HEK293 (cell line): ENCODE measurements around the gene SLC25A14.

ENCODE experiments used
- CTCF ChIA-PET: fragments of 350-600 bp; formaldehyde crosslinking; extraction: SDS; loops from one replicate; lab custom pipeline; 2021; ENCODE audit warnings: antibody characterized with exemption; lab: Yijun Ruan, JAX
- POLR2A ChIA-PET: fragments of 300-600 bp; formaldehyde crosslinking; extraction: SDS; loops from one replicate; lab custom pipeline; 2020; ENCODE audit warnings: antibody characterized with exemption, inconsistent platforms; lab: Yijun Ruan, JAX
- H3K27ac ChIP-seq: fragments of 200-500 bp; sonication (Bioruptor generic); 2 replicates; pipeline ENCODE4 v1.5.1; 2014; ENCODE audit warnings: low read depth, low read length, control low read depth, inconsistent platforms; ENCODE audit errors: extremely low read depth
- H3K36me3 ChIP-seq, 2 experiments: fragments of 200-500 bp in 1 of 2; sonication (Bioruptor generic) in 1 of 2; 1 replicate in 1 of 2; 2 replicates in 1 of 2; pipeline ENCODE4 v1.5.1; 2014 to 2017; ENCODE audit warnings: inconsistent platforms in 2 of 2, low read length in 2 of 2; ENCODE audit not compliant: control insufficient read depth in 2 of 2, insufficient read depth in 1 of 2
- H3K4me1 ChIP-seq: fragments of 200-500 bp; sonication (Bioruptor generic); 2 replicates; pipeline ENCODE4 v1.5.1; 2014; ENCODE audit warnings: mild to moderate bottlenecking, low read length, inconsistent platforms; ENCODE audit not compliant: control insufficient read depth, insufficient read depth
- H3K4me3 ChIP-seq: 2 replicates; pipeline ENCODE4 v1.5.1; 2011; ENCODE audit warnings: low read depth, mild to moderate bottlenecking, control low read depth, low read length, moderate library complexity
- H3K9me3 ChIP-seq: fragments of 200-500 bp; sonication (Bioruptor generic); 2 replicates; pipeline ENCODE4 v1.5.1; 2014; ENCODE audit warnings: low read depth, low read length, inconsistent platforms; ENCODE audit not compliant: control insufficient read depth, insufficient read depth
- KLF16 ChIP-seq: fragments of 450-650 bp; formaldehyde crosslinking; IDR thresholded peaks from 2 replicates; pipeline ENCODE4 v1.5.1; 2017; ENCODE audit warnings: missing biosample characterization, missing genetic modification characterization
- OSR2 ChIP-seq: fragments of 450-650 bp; formaldehyde crosslinking; IDR thresholded peaks from 2 replicates; pipeline ENCODE4 v1.5.1; 2016; ENCODE audit warnings: missing biosample characterization, missing genetic modification characterization
- PRDM10 ChIP-seq: fragments of 450-650 bp; formaldehyde crosslinking; IDR thresholded peaks from 2 replicates; pipeline ENCODE4 v1.5.1; 2016; ENCODE audit warnings: missing biosample characterization, missing genetic modification characterization
- TSHZ1 ChIP-seq: fragments of 450-650 bp; formaldehyde crosslinking; IDR thresholded peaks from 2 replicates; pipeline ENCODE4 v1.5.1; 2016; ENCODE audit warnings: missing biosample characterization, missing genetic modification characterization, borderline replicate concordance
- ZBTB1 ChIP-seq: fragments of 450-650 bp; formaldehyde crosslinking; IDR thresholded peaks from 2 replicates; pipeline ENCODE4 v1.5.1; 2016; ENCODE audit warnings: missing biosample characterization, missing genetic modification characterization
- ZFP3 ChIP-seq: fragments of 450-650 bp; formaldehyde crosslinking; IDR thresholded peaks from 2 replicates; pipeline ENCODE4 v1.5.1; 2016; ENCODE audit warnings: low read depth, missing biosample characterization, missing genetic modification characterization
- ZFP41 ChIP-seq: fragments of 450-650 bp; formaldehyde crosslinking; IDR thresholded peaks from 2 replicates; pipeline ENCODE4 v1.5.1; 2016; ENCODE audit warnings: missing biosample characterization, missing genetic modification characterization, borderline replicate concordance
- ZNF19 ChIP-seq: fragments of 450-650 bp; formaldehyde crosslinking; IDR thresholded peaks from 2 replicates; pipeline ENCODE4; 2016; ENCODE audit warnings: missing biosample characterization, missing genetic modification characterization, low read depth
- ZNF221 ChIP-seq: fragments of 450-650 bp; formaldehyde crosslinking; IDR thresholded peaks from 2 replicates; pipeline ENCODE4 v1.5.1; 2017; ENCODE audit warnings: missing biosample characterization, missing genetic modification characterization, borderline replicate concordance
- ZNF26 ChIP-seq: fragments of 450-650 bp; formaldehyde crosslinking; IDR thresholded peaks from 2 replicates; pipeline ENCODE4 v1.5.1; 2016; ENCODE audit warnings: missing biosample characterization, missing genetic modification characterization
- ZNF280D ChIP-seq: fragments of 450-650 bp; formaldehyde crosslinking; IDR thresholded peaks from 2 replicates; pipeline ENCODE4 v1.5.1; 2016; ENCODE audit warnings: missing biosample characterization, missing genetic modification characterization
- ZNF391 ChIP-seq: fragments of 450-650 bp; formaldehyde crosslinking; IDR thresholded peaks from 2 replicates; pipeline ENCODE4 v1.5.1; 2016; ENCODE audit warnings: low read depth, missing biosample characterization, missing genetic modification characterization, borderline replicate concordance
- ZNF561 ChIP-seq: fragments of 450-650 bp; IDR thresholded peaks from 2 replicates; pipeline ENCODE4 v1.5.1; 2018; ENCODE audit warnings: missing biosample characterization, missing genetic modification characterization, borderline replicate concordance
- ZNF596 ChIP-seq: fragments of 450-650 bp; IDR thresholded peaks from 2 replicates; pipeline ENCODE4 v1.5.0; 2018; ENCODE audit warnings: missing biosample characterization, mild to moderate bottlenecking, missing genetic modification characterization, moderate library complexity
- ZNF600 ChIP-seq: fragments of 450-650 bp; formaldehyde crosslinking; IDR thresholded peaks from 2 replicates; pipeline ENCODE4 v1.5.1; 2016; ENCODE audit warnings: missing biosample characterization, missing genetic modification characterization
- ZNF660 ChIP-seq: fragments of 450-650 bp; IDR thresholded peaks from 2 replicates; pipeline ENCODE4 v1.5.1; 2018; ENCODE audit warnings: missing biosample characterization, mild to moderate bottlenecking, missing genetic modification characterization
- ZNF707 ChIP-seq: fragments of 450-650 bp; formaldehyde crosslinking; IDR thresholded peaks from 2 replicates; pipeline ENCODE4 v1.5.1; 2016; ENCODE audit warnings: missing biosample characterization, missing genetic modification characterization
- ZNF837 ChIP-seq: fragments of 450-650 bp; formaldehyde crosslinking; IDR thresholded peaks from 2 replicates; pipeline ENCODE4 v1.5.1; 2016; ENCODE audit warnings: missing biosample characterization, missing genetic modification characterization

The SLC25A14 gene

GRCh38 chrX:130418066-130418465 lies 78.3 kb downstream of the SLC25A14 start:
- ChIA-PET POLR2A (no interaction called here), CTCF (no interaction called here)
- Histone ChIP-seq H3K36me3 (peaks cover 9 to 14% of the 10 kb centered on the region in 2 experiments; a peak in 2 of 3 replicates), H3K4me3 (no peak overlapping the region), H3K4me1 (no peaks in the 10 kb centered on the region), H3K27ac (no peak overlapping the region), H3K9me3 (no peaks in the 10 kb centered on the region)
- TF ChIP-seq ZNF561 (tag by site-specific recombination) (no peak), ZNF391 (tag by site-specific recombination) (no peak), ZNF19 (tag by site-specific recombination) (no peak), ZFP3 (tag by site-specific recombination) (no peak), OSR2 (no peak), ZNF596 (no peak), PRDM10 (no peak), ZNF26 (no peak), ZNF707 (tag by site-specific recombination) (no peak), ZFP41 (tag by site-specific recombination) (no peak), TSHZ1 (no peak), ZNF837 (no peak), ZNF660 (tag by site-specific recombination) (no peak), KLF16 (tag by site-specific recombination) (no peak), ZNF600 (tag by site-specific recombination) (no peak), ZNF221 (tag by site-specific recombination) (no peak), ZNF280D (tag by site-specific recombination) (no peak), ZBTB1 (tag by site-specific recombination) (no peak)
